HG02938 (cell line): ENCODE data around the gene NAV2.
"Not testable (repeated sequence)": the region's sequence is repeated elsewhere in the genome, so short reads cannot be mapped to it uniquely, and the experiment has no call there.

Experiments used
- ATAC-seq: cut with Tn5 transposase; IDR thresholded peaks from one replicate; pipeline ENCODE4 v1.9.1; 2021; ENCODE audit warnings: mild to moderate bottlenecking, moderate library complexity; ENCODE audit not compliant: unreplicated experiment

The NAV2 gene

GRCh38 chr11:19938866-19939265 is 226.2 kb downstream of the NAV2 start:
- peak; percentile 48 for ATAC-seq

- peak; percentile 53 for ATAC-seq
Observed at GRCh38 chr11:19939415-19939929, 226.8 kb downstream of the NAV2 start.

- ATAC-seq, result no peak
Observed at GRCh38 chr11:19940831-19941230, 228.2 kb downstream of the NAV2 start.

- ATAC-seq, result no peak
Observed at GRCh38 chr11:19946681-19947080, 234.0 kb downstream of the NAV2 start.

- ATAC-seq, result no peak
Observed at GRCh38 chr11:19947537-19948114, 235.0 kb downstream of the NAV2 start.

GRCh38 chr11:19949606-19950005 is 237.0 kb downstream of the NAV2 start:
- ATAC-seq, result no peak

- ATAC-seq, result peak; percentile 93
Observed at GRCh38 chr11:19951558-19952115, 239.0 kb downstream of the NAV2 start.

- peak; percentile 11 for ATAC-seq
Observed at GRCh38 chr11:19952116-19952605, 239.5 kb downstream of the NAV2 start.

GRCh38 chr11:19952911-19953310 is 240.3 kb downstream of the NAV2 start:
- ATAC-seq, result no peak

GRCh38 chr11:19953336-19953735 is 240.7 kb downstream of the NAV2 start:
- no peak for ATAC-seq

- ATAC-seq, result no peak
Observed at GRCh38 chr11:19953909-19954308, 241.3 kb downstream of the NAV2 start.

- ATAC-seq, result no peak
Observed at GRCh38 chr11:19954899-19955298, 242.3 kb downstream of the NAV2 start.

GRCh38 chr11:19955660-19956059 is 243.0 kb downstream of the NAV2 start:
- ATAC-seq, result no peak

- no peak for ATAC-seq
Observed at GRCh38 chr11:19956228-19956627, 243.6 kb downstream of the NAV2 start.

GRCh38 chr11:19957294-19957943 is 244.8 kb downstream of the NAV2 start:
- no peak for ATAC-seq

GRCh38 chr11:19958204-19958603 is 245.6 kb downstream of the NAV2 start:
- ATAC-seq, result no peak

- no peak for ATAC-seq
Observed at GRCh38 chr11:19959210-19959609, 246.6 kb downstream of the NAV2 start.

GRCh38 chr11:19959648-19960059 is 247.0 kb downstream of the NAV2 start:
- ATAC-seq, result no peak

- not testable (repeated sequence) for ATAC-seq
Observed at GRCh38 chr11:19960410-19960809, 247.8 kb downstream of the NAV2 start.

- no peak for ATAC-seq
Observed at GRCh38 chr11:19961225-19961624, 248.6 kb downstream of the NAV2 start.

- no peak for ATAC-seq
Observed at GRCh38 chr11:19962053-19962800, 249.6 kb downstream of the NAV2 start.
